Fibroblast of lung (primary cell): Measurements from ENCODE around the gene SYCE3.

Source experiments
- CTCF ChIP-seq, 2 donors: IDR thresholded peaks in 1 of 2; conservative IDR thresholded peaks in 1 of 2; 1 replicate in 1 of 2; 2 replicates in 1 of 2; pipeline ENCODE4 v1.5.1; 2011 to 2012; ENCODE audit warnings: low read length in 2 of 2, control low read depth in 1 of 2, inconsistent platforms in 1 of 2, low read depth in 1 of 2, mild to moderate bottlenecking in 1 of 2
- EZH2 ChIP-seq: IDR thresholded peaks from 2 replicates; pipeline ENCODE4 v1.5.1; 2012; ENCODE audit warnings: low read length, control low read depth, mild to moderate bottlenecking; ENCODE audit errors: missing control alignments

GRCh38 chr22:50579752-50580151 lies 17.0 kb upstream of the SYCE3 start:
- no peak for TF ChIP-seq CTCF (conservative IDR thresholded peaks at IDR 0.05 in 1 of 2, IDR thresholded peaks at IDR 0.05 in 1 of 2; ENCODE audit: low read depth in 1 of 2, low read length in 2 of 2)
- no peak for TF ChIP-seq EZH2
